Epithelial cell of esophagus (primary cell): Measurements from ENCODE around the gene BBOF1.
"Not testable (repeated sequence)": the region's sequence is repeated elsewhere in the genome, so short reads cannot be mapped to it uniquely, and the experiment has no call there.

Experiments used
- DNase-seq: peaks from one replicate; pipeline ENCODE4 v3.0.0; 2010; ENCODE audit warnings: low read depth
- H3K4me3 ChIP-seq: 2 replicates; pipeline ENCODE4 v1.5.1; 2011; ENCODE audit warnings: mild to moderate bottlenecking, low read length, control low read depth
- CTCF ChIP-seq: IDR thresholded peaks from 2 replicates; pipeline ENCODE4 v1.5.1; 2011; ENCODE audit warnings: low read depth, mild to moderate bottlenecking, low read length, control low read depth, inconsistent platforms; ENCODE audit not compliant: insufficient read depth; ENCODE audit errors: missing control alignments

BBOF1 gene

GRCh38 chr14:74089251-74090020 lies 70.3 kb downstream of the BBOF1 start:
- no peak overlapping the region for H3K4me3 ChIP-seq
- no peak for TF ChIP-seq CTCF
- peak; percentile 9 for DNase-seq

GRCh38 chr14:74105381-74105780 lies 86.2 kb downstream of the BBOF1 start:
- no peak for TF ChIP-seq CTCF
- no peak for DNase-seq
- H3K4me3 ChIP-seq: no peak overlapping the region

GRCh38 chr14:74109369-74109768 lies 90.2 kb downstream of the BBOF1 start:
- H3K4me3 ChIP-seq: no peak overlapping the region
- no peak for DNase-seq
- TF ChIP-seq CTCF: no peak

GRCh38 chr14:74111395-74112216 lies 92.5 kb downstream of the BBOF1 start:
- peak; percentile 60 for TF ChIP-seq CTCF
- peak; percentile 70 for DNase-seq

More at GRCh38 chr14:74111395-74112216, 92.5 kb downstream of the BBOF1 start:
- H3K4me3 ChIP-seq: not testable (repeated sequence)
